Ascending aorta (tissue), 2 donors: ENCODE results near the gene KRT6B. TPM values are rescaled to one million over a fixed set of nuclear protein-coding genes. Genes with fewer than 3 reads are reported as not detected.

ENCODE experiments used
- DNase-seq, 2 donors: peaks; one replicate each; pipeline ENCODE4 v3.0.0-alpha.2; 2019; ENCODE audit warnings: low spot score in 2 of 2
- H3K27ac ChIP-seq, 2 donors: fragments of 200-600 bp; sonication (generic); one replicate each; pipeline ENCODE4 v1.5.1; 2016 to 2017; ENCODE audit warnings: mild to moderate bottlenecking in 1 of 2
- H3K27me3 ChIP-seq: fragments of 200-600 bp; sonication (generic); one replicate; pipeline ENCODE4 v1.5.1; 2017
- H3K36me3 ChIP-seq, 2 donors: fragments of 200-600 bp; sonication (generic); one replicate each; pipeline ENCODE4 v1.5.1; 2016
- H3K4me1 ChIP-seq, 2 donors: fragments of 200-600 bp; sonication (generic); one replicate each; pipeline ENCODE4 v1.5.1; 2016 to 2017; ENCODE audit warnings: mild to moderate bottlenecking in 1 of 2
- H3K4me3 ChIP-seq, 2 donors: fragments of 200-600 bp; sonication (generic); one replicate each; pipeline ENCODE4 v1.5.1; 2016 to 2017; ENCODE audit warnings: mild to moderate bottlenecking in 1 of 2
- H3K9me3 ChIP-seq, 2 donors: fragments of 200-600 bp; sonication (generic); one replicate each; pipeline ENCODE4 v1.5.1; 2016
- intact Hi-C: fragments of 100-400 bp; cut with DNase I; formaldehyde crosslinking; loops from one replicate; pipeline ENCODE4 v1.15.1; 2023
- total RNA-seq: library from RNA; depleted of rRNA; stranded (reverse); fragments of >200 nt; gene quantifications from one replicate; pipeline ENCODE4 v1.1.0, GENCODE V29; 2016
- TF ChIP-seq, protein P1 (sequence below), 3 experiments: fragments of 200-600 bp in 2 of 3; fragments of 450-650 bp in 1 of 3; sonication (generic) in 2 of 3; IDR thresholded peaks; one replicate each; pipeline ENCODE4 v1.5.1; 2016 to 2019; ENCODE audit warnings: antibody characterized with exemption in 3 of 3, mild to moderate bottlenecking in 1 of 3, moderate library complexity in 1 of 3

KRT6B gene
- total RNA-seq, 1 donor from 2014 or later = 0.32 TPM

DNA sequence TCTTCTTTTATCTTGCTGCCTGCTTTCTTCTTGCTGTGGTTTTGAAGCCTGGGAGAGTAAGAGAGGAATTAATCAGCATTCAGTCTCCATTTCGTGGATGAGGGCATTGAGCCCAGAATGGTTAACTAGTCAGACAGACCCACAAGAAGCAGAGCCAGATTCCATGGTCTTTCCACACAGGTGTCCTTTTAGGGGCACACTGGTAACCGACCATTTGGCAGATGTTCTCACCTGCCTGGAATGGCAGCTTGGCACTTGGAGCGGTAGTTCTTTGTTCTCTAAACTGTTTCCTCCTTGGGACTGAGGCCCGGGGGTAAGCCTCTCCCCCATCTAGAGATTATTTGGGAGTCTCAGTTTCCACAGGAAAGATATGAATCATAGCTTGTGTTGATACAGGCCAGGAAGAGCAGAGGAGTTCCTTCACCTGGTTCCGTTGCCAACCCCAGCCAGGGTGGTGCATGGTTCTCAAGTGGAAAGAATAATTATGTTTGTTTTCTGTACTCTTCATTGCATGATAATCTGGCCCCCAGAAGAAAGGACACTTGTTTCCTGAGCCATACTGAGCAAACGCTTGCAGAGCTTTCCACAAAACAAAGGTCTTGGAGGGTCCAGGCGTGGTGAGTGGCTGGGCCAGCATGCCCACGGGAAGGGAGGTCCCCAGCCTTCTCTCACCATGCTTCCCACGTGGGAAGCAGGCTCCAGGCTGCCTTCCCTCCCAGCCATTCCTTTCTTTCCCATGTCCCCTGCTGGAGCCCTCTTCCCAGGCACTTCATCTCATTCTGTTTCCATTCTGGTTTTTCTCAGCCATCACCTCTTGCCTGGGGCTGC lies 15.7 kb downstream of the KRT6B start:
- Histone ChIP-seq H3K4me1 (no peaks in the 10 kb centered on the region), H3K27ac (no peak overlapping the region), H3K9me3 (no peaks in the 10 kb centered on the region), H3K27me3 (no peaks in the 10 kb centered on the region), H3K4me3 (no peak overlapping the region), H3K36me3 (no peaks in the 10 kb centered on the region)
- TF ChIP-seq, protein P1, sequence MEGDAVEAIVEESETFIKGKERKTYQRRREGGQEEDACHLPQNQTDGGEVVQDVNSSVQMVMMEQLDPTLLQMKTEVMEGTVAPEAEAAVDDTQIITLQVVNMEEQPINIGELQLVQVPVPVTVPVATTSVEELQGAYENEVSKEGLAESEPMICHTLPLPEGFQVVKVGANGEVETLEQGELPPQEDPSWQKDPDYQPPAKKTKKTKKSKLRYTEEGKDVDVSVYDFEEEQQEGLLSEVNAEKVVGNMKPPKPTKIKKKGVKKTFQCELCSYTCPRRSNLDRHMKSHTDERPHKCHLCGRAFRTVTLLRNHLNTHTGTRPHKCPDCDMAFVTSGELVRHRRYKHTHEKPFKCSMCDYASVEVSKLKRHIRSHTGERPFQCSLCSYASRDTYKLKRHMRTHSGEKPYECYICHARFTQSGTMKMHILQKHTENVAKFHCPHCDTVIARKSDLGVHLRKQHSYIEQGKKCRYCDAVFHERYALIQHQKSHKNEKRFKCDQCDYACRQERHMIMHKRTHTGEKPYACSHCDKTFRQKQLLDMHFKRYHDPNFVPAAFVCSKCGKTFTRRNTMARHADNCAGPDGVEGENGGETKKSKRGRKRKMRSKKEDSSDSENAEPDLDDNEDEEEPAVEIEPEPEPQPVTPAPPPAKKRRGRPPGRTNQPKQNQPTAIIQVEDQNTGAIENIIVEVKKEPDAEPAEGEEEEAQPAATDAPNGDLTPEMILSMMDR (IDR thresholded peaks at IDR 0.05) = no peak
- intact Hi-C loops = no loop called here
- no peak for DNase-seq

DNA sequence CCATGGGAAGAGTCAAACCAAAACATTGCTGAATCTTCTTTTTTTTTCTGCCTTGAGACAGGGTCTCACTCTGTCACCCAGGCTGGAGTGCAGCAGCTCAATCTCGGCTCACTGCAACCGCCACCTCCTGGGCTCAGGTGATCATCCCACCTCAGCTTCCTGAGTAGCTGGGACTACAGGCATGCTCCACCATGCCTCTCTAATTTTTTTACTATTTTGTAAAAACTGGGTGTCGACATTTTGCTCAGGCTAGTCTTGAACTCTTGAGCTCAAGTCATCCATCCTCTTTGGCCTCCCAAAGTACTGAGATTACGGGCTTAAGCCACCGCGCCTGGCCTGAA lies 16.3 kb downstream of the KRT6B start:
- no peaks in the 10 kb centered on the region for H3K27me3 ChIP-seq
- TF ChIP-seq, protein P1 (IDR thresholded peaks at IDR 0.05) = no peak
- DNase-seq = no peak
- H3K9me3 ChIP-seq = no peaks in the 10 kb centered on the region
- no peaks in the 10 kb centered on the region for H3K36me3 ChIP-seq
- no peaks in the 10 kb centered on the region for H3K4me1 ChIP-seq
- no peak overlapping the region for H3K27ac ChIP-seq
- intact Hi-C loops = no loop called here
- H3K4me3 ChIP-seq = no peak overlapping the region

DNA sequence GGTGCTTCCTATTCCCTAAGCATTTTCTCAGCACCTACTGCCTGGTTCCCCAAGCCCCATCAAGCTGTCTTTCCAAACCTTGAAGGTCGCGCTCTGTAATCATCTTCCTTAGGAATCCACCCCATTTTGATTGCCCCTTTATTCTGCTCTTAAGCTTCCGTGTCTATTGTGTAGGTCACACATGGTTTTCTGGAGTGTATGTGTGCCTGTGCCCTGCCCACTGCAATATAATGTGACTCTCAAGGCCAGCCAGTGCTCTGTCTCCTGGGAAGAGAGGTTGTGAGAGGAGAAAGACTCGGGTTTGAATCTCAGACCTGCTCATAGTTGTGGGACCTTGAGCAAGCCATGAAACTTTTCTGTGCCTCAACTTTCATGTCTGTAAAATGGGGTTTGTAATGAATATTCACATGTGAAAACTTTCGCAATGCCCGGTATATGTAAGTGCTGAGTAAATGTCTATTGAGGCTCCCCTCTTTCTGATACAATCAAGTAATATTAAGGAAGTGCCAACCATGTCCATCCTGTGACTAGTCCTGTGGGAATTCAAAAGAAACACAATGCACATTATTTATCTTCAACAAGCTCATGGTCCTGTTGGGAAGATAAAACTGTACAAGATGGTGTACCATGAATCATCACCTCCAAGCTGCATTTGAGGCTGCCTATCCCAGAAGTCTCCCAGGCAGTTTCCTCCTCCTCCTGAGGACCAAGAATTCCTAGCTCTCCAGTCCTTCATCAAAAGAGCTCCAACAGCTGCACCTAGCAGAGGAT lies 17.0 kb downstream of the KRT6B start:
- TF ChIP-seq, protein P1 (IDR thresholded peaks at IDR 0.05) = no peak
- Histone ChIP-seq H3K27me3 (no peaks in the 10 kb centered on the region), H3K36me3 (no peaks in the 10 kb centered on the region), H3K9me3 (no peaks in the 10 kb centered on the region), H3K4me1 (no peaks in the 10 kb centered on the region), H3K27ac (no peak overlapping the region), H3K4me3 (no peak overlapping the region)
- intact Hi-C loops = no loop called here
- DNase-seq = no peak

DNA sequence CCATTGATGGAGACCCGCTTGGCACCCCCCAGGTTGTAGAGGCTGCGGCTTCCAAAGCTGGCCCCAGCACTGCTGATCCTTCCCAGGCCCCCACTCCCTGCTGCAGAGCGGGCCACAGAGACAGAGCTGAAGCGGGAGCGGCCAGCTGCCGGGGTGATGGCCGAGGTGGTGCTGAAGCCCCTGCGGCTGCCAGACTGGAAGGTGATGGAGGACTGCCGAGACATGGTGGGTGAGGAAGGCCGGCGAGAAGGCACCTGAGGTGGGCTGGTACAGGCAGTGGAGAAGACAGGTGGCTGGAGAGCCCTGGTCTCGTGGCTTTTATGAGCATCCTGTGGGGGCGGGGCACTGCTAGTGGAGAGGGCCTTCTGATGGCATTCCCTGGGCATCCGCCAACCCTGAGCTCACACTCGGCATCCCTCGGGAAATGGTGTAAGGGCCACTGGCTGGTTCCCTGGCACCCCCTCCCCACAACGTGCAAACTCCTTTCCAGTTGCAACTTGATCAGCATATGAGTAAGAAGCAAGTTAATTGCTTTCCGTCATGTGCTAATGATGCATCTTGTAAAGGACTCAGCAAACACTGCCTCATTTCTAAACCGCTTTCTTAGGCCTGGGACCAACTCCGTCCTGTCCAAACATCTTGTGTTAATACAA lies 17.7 kb downstream of the KRT6B start, which contains the start of gene KRT75:
Gene KRT75, minus strand, starts transcription at position 291 of the 653 bp plus-strand sequence. Its CDS starts 67 bp downstream, at position 224.
- H3K27me3 ChIP-seq = no peaks in the 10 kb centered on the region
- TF ChIP-seq, protein P1 (IDR thresholded peaks at IDR 0.05) = no peak
- intact Hi-C loops = no loop called here

DNA sequence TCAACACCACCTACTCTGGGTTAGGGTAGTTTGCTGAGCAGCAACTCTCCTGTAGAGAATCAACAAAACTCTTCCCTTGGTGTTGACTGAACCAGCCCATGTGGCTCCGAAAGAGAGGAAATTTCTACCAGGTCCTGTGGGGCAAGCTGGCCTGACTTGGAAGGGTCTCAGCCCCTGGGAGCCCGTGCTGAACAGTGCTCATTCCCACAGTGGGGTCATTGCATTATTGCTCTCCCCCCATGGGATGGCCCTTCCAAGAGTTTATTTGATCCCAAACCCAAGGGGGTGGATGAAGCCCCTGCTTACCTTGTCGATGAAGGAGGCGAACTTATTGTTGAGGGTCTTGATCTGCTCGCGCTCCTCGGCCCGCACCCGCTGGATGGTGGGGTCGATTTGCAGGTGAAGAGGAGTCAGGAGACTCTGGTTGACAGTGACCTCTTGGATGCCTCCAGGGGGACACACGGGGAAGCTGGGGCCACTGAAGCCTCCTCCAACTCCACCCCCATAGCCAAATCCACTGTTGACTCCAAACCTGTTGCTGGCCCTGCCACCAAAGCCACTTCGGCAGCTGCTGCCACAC lies 18.4 kb downstream of the KRT6B start:
- no peak overlapping the region for H3K27ac ChIP-seq
- TF ChIP-seq, protein P1 (IDR thresholded peaks at IDR 0.05) = no peak
- H3K4me1 ChIP-seq = no peaks in the 10 kb centered on the region
- DNase-seq = no peak
- no peaks in the 10 kb centered on the region for H3K27me3 ChIP-seq
- intact Hi-C loops = no loop called here
- no peaks in the 10 kb centered on the region for H3K36me3 ChIP-seq
- no peaks in the 10 kb centered on the region for H3K9me3 ChIP-seq
- H3K4me3 ChIP-seq = no peak overlapping the region

More for the DNA sequence above, 17.7 kb downstream of the KRT6B start, which contains the start of gene KRT75:
- no peaks in the 10 kb centered on the region for H3K9me3 ChIP-seq
- no peak for DNase-seq
- H3K27ac ChIP-seq = no peak within 1 kb of the TSS
- no peak within 1 kb of the TSS for H3K4me3 ChIP-seq
- H3K36me3 ChIP-seq = no peaks in the 10 kb centered on the region
- no peaks in the 10 kb centered on the region for H3K4me1 ChIP-seq
